Gastroesophageal sphincter (tissue), 4 donors: Measurements from ENCODE around the gene PCDHB14. TPM values are rescaled to one million over a fixed set of nuclear protein-coding genes. Genes with fewer than 3 reads are reported as not detected.
"Not testable (repeated sequence)": the region's sequence is repeated elsewhere in the genome, so short reads cannot be mapped to it uniquely, and the experiment has no call there.

Experiments
- ATAC-seq: fragments of 150-250 bp; one replicate; pipeline ENCODE4 v1.9.1; 2016; ENCODE audit warnings: mild to moderate bottlenecking, moderate library complexity
- H3K27ac ChIP-seq, 4 donors: fragments of 200-600 bp; sonication (generic) in 3 of 4; 1 replicate in 3 of 4; 2 replicates in 1 of 4; pipeline ENCODE4 v1.5.1; 2016 to 2019
- H3K27me3 ChIP-seq: fragments of 200-600 bp; sonication (generic); one replicate; pipeline ENCODE4 v1.5.1; 2019
- H3K36me3 ChIP-seq, 2 donors: fragments of 200-600 bp; sonication (generic); one replicate each; pipeline ENCODE4 v1.5.1; 2019; ENCODE audit warnings: control low read depth in 1 of 2
- H3K4me1 ChIP-seq, 3 donors: fragments of 200-600 bp; sonication (generic); 1 replicate in 2 of 3; 2 replicates in 1 of 3; pipeline ENCODE4 v1.5.1; 2016 to 2019; ENCODE audit warnings: control low read depth in 2 of 3
- H3K4me3 ChIP-seq, 2 donors: fragments of 200-600 bp; sonication (generic); one replicate each; pipeline ENCODE4 v1.5.1; 2019; ENCODE audit warnings: mild to moderate bottlenecking in 1 of 2, moderate library complexity in 1 of 2
- H3K9me3 ChIP-seq, 3 donors: fragments of 200-600 bp; sonication (generic); one replicate each; pipeline ENCODE4 v1.5.1; 2017 to 2019; ENCODE audit warnings: control low read depth in 2 of 3
- CTCF ChIP-seq, 4 experiments: fragments of 200-600 bp in 2 of 4; fragments of 450-650 bp in 2 of 4; sonication (generic) in 1 of 4; IDR thresholded peaks; one replicate each; pipeline ENCODE4 v1.5.1; 2017 to 2019; ENCODE audit warnings: antibody characterized with exemption in 4 of 4, mild to moderate bottlenecking in 2 of 4, moderate library complexity in 2 of 4
- EP300 ChIP-seq: sonication (generic); formaldehyde crosslinking; IDR thresholded peaks from one replicate; pipeline ENCODE4 v1.6.1; 2017; ENCODE audit warnings: antibody characterized with exemption, mild to moderate bottlenecking
- WGBS, 2 donors: methylation state at CpG; one replicate each; pipeline ENCODE4 v1.1.5; 2018; ENCODE audit warnings: low coverage in 1 of 2; 5-methylcytosine and 5-hydroxymethylcytosine counted together
- total RNA-seq, 4 donors: library from RNA; depleted of rRNA; stranded (reverse); fragments of >200 nt; gene quantifications; one replicate each; pipeline ENCODE4 v1.1.0, GENCODE V29; 2016

PCDHB14 gene
- total RNA-seq, 4 donors from 2014 or later, result 5.4 to 12.8 (median 7.8) TPM

GRCh38 chr5:141208478-141208877, 14.7 kb upstream of the PCDHB14 start, which contains the start of gene PCDHB12:
Gene PCDHB12 (plus strand): TSS chr5:141208719. CDS start chr5:141208908, 189 bp downstream.
- Histone ChIP-seq H3K9me3 (peaks cover 0 to 88% (median 3%) of the 10 kb centered on the region in 3 donors), H3K27ac (no peak within 1 kb of the TSS), H3K4me1 (no peaks in the 10 kb centered on the region), H3K4me3 (peak within 1 kb of the TSS in 1 of 2 donors; percentile 21), H3K36me3 (no peaks in the 10 kb centered on the region), H3K27me3 (peaks cover 15% of the 10 kb centered on the region)
- TF ChIP-seq CTCF (IDR thresholded peaks at IDR 0.05) (peak in 3 of 4 experiments; percentile 14 to 30 (median 14)), EP300 (no peak)
- ATAC-seq, result no peak
- 23 to 24% methylated on average over 11 of the region's 11 CpGs for WGBS, 2 donors

- not testable (repeated sequence) for ATAC-seq, H3K36me3 ChIP-seq, H3K27ac ChIP-seq, H3K4me1 ChIP-seq, H3K4me3 ChIP-seq
- peaks cover 16% of the 10 kb centered on the region for H3K27me3 ChIP-seq
- H3K9me3 ChIP-seq, result peaks cover 0 to 90% (median 5%) of the 10 kb centered on the region in 3 donors
- WGBS, 2 donors, result 29 to 40% methylated on average over 1 to 10 of the region's 39 CpGs
Measured at GRCh38 chr5:141210281-141210680, 12.9 kb upstream of the PCDHB14 start.

GRCh38 chr5:141210849-141211248, 12.3 kb upstream of the PCDHB14 start:
- H3K9me3 ChIP-seq, result peaks cover 0 to 92% (median 6%) of the 10 kb centered on the region in 3 donors

GRCh38 chr5:141213656-141214339, 9.3 kb upstream of the PCDHB14 start, which contains the start of gene PCDHB13:
Gene PCDHB13 (plus strand): TSS chr5:141213919. CDS start chr5:141214124, 205 bp downstream.
- H3K27me3 ChIP-seq, result peaks cover 22% of the 10 kb centered on the region
- H3K9me3 ChIP-seq, result peaks cover 0 to 96% (median 6%) of the 10 kb centered on the region in 3 donors
- WGBS, 2 donors, result 11 to 14% methylated on average over 6 to 8 of the region's 18 CpGs
- H3K36me3 ChIP-seq, result peaks cover 0 to 11% of the 10 kb centered on the region in 2 donors
- peak in 3 of 4 experiments; percentile 12 to 51 (median 20) for TF ChIP-seq CTCF (IDR thresholded peaks at IDR 0.05)
- H3K4me1 ChIP-seq, H3K27ac ChIP-seq: not testable (repeated sequence)
- peak; percentile 25 for ATAC-seq
- H3K4me3 ChIP-seq, result peak within 1 kb of the TSS in 1 of 2 donors; percentile 15

More at GRCh38 chr5:141210849-141211248, 12.3 kb upstream of the PCDHB14 start:
- not testable (repeated sequence) for H3K36me3 ChIP-seq, H3K27ac ChIP-seq, H3K4me3 ChIP-seq, H3K4me1 ChIP-seq, ATAC-seq
- no CpG with 5 or more reads among the region's 27 CpGs for WGBS, 2 donors
- H3K27me3 ChIP-seq, result peaks cover 19% of the 10 kb centered on the region

- H3K4me3 ChIP-seq, H3K4me1 ChIP-seq, H3K27ac ChIP-seq, ATAC-seq: not testable (repeated sequence)
- Histone ChIP-seq H3K9me3 (peaks cover 0 to 96% (median 3%) of the 10 kb centered on the region in 3 donors), H3K27me3 (peaks cover 19% of the 10 kb centered on the region), H3K36me3 (peaks cover 0 to 17% of the 10 kb centered on the region in 2 donors)
- no CpG with 5 or more reads among the region's 12 CpGs for WGBS, 2 donors
Measured at GRCh38 chr5:141214583-141214982, 8.6 kb upstream of the PCDHB14 start.

GRCh38 chr5:141215504-141215903, 7.6 kb upstream of the PCDHB14 start:
- not testable (repeated sequence) for H3K4me3 ChIP-seq, ATAC-seq, H3K27ac ChIP-seq, H3K4me1 ChIP-seq
- peaks cover 0 to 96% (median 3%) of the 10 kb centered on the region in 3 donors for H3K9me3 ChIP-seq
- 43 to 50% methylated on average over 5 to 17 of the region's 40 CpGs for whole genome bisulfite sequencing, 2 donors
- peaks cover 0 to 18% of the 10 kb centered on the region in 2 donors for H3K36me3 ChIP-seq
- H3K27me3 ChIP-seq, result peaks cover 10% of the 10 kb centered on the region

GRCh38 chr5:141216035-141216434, 7.1 kb upstream of the PCDHB14 start:
- Histone ChIP-seq H3K36me3 (peaks cover 0 to 18% of the 10 kb centered on the region in 2 donors), H3K9me3 (peaks cover 0 to 96% (median 3%) of the 10 kb centered on the region in 3 donors)
- ATAC-seq, H3K27ac ChIP-seq, H3K4me1 ChIP-seq, H3K27me3 ChIP-seq, H3K4me3 ChIP-seq: not testable (repeated sequence)
- WGBS, 2 donors, result 58% methylated on average over 2 of the region's 26 CpGs; no CpG with 5 or more reads in 1 of the 2 donors

GRCh38 chr5:141224844-141225243, 1.7 kb downstream of the PCDHB14 start:
- not testable (repeated sequence) for H3K27ac ChIP-seq, H3K4me1 ChIP-seq, H3K4me3 ChIP-seq, ATAC-seq, H3K36me3 ChIP-seq, H3K27me3 ChIP-seq
- H3K9me3 ChIP-seq, result peaks cover 0 to 97% (median 4%) of the 10 kb centered on the region in 3 donors
- WGBS, 2 donors, result 0% methylated on average over 1 of the region's 40 CpGs; no CpG with 5 or more reads in 1 of the 2 donors

GRCh38 chr5:141225421-141225820, 2.3 kb downstream of the PCDHB14 start:
- H3K4me1 ChIP-seq, H3K27me3 ChIP-seq, ATAC-seq, H3K4me3 ChIP-seq, H3K36me3 ChIP-seq, H3K27ac ChIP-seq: not testable (repeated sequence)
- WGBS, 2 donors, result 27 to 43% methylated on average over 10 to 20 of the region's 30 CpGs
- peaks cover 0 to 97% (median 4%) of the 10 kb centered on the region in 3 donors for H3K9me3 ChIP-seq
